GM15510 (cell line): ENCODE measurements around the gene CALHM5.

ENCODE experiments used
- POLR2A ChIP-seq: IDR thresholded peaks from 3 replicates; pipeline ENCODE4 v1.6.1; 2011; ENCODE audit warnings: borderline replicate concordance; ENCODE audit not compliant: insufficient read length; ENCODE audit errors: extremely low read depth

The CALHM5 gene

GRCh38 chr6:116529466-116530290 is 18.2 kb downstream of the CALHM5 start:
- no peak for TF ChIP-seq POLR2A

DNA sequence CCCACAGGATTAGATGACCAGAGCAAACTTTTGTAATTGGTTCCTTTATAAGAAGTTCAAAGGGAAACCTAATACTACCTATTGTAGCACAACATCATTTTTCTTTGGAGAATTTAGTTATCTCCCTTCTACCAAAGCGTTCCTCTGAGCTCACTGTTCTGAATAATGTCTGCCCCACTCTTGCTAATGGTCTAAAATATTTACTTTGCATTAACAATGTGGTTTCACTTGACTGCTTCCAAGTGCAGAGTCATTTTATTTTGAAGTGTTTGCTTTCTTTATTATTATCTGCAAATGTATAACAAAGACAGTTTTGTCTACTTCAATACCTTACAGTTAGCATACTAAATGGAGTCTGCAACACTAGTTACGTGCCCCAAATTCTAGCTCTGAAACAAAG is 19.0 kb downstream of the CALHM5 start:
- TF ChIP-seq POLR2A, result no peak

DNA sequence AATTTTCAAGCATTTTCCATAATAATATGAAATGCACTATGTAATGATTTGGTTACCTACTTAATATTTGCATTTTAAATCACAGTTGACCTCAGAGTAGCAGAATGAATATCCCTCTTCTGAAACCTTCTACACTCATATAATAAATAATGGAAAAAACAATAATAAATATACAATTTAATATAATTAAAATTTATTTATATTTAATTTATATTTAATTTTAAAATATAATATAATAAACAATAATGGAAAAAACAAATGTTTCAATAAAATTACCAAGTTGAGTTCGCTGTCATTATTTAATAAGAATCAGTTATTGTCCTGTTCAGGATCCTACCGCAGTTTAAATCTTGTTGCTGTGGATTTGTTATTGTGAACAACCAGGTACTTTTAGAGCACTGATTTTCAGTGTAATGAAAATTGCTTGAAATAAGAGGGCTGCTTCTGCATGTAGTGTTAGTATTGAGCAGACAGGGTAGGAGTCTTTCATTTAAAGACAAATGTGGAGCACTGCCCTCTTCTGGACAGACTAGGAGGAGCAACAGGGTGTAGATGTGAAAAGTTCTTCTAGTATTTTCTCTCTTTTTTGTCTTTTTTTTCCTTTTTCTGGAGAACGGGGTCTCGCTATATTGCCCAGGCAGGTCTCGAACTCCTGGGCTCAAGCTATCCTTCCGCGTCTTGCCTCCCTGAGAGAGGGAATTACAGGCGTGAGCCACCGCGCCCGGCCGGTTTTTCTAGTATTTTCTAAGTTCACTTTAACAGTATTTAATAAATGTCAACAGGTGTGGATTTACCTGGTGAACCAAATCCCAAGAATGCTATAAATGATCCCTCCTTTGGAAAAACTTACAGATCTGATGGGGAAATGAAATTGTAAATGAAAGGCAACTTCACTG is 20.5 kb downstream of the CALHM5 start:
- no peak for TF ChIP-seq POLR2A

DNA sequence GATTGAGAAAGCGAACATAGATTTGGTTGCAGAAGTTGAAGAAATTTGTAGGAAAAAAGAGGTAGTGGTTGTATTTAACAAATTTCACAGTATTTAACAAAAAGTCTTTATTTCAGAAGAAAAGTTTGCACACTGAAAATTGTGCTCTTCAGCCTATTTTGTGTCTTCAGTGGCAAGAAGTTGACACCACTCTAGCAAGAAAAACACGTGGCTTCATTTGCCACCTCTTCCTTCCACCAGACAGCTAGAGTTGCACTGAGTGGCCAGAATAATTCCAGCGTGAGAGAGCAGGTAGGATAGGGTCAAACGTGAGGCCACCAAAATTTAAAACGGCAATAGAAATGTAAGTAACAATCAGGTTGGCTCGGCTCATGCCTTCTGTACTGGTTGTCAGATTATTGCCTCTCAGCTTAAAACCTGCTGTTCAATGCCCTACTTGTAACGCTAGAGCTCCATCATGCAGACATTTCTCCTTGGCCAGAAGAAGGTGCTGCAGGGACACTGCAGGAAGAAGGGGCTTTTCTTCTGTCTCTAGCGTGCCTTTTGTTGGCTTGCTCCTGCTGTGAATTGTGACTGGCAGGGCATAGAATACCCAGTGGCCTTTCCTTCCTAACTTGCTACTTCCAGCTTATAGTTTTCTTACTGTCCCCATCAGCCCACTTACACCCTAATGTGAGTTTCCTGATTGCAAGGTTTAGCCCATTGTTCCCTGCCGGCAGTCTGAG is 22.0 kb downstream of the CALHM5 start:
- TF ChIP-seq POLR2A, result no peak

DNA sequence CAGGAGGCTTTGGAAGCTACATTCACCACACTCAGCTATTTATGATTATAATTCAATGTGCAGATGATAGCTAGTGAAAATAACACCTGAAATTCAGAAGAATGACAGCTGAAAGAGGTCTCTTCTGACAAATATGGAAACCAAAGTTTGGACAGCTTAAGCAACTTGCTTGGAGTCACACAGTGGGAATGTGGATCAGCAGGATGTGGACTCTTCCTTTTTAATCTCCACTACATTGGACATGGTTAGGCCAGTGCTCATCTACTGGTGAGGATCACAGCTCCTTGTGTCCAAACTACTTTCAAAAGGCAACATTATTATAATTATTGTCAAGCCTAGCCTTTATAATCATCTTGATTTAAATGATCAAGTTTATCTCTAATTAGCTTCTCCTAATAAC is 23.7 kb downstream of the CALHM5 start:
- no peak for TF ChIP-seq POLR2A

- no peak for TF ChIP-seq POLR2A
These were observed 24.8 kb downstream of the CALHM5 start for GRCh38 chr6:116536216-116536621.

GRCh38 chr6:116542426-116542825 is 31.0 kb downstream of the CALHM5 start:
- no peak for TF ChIP-seq POLR2A

DNA sequence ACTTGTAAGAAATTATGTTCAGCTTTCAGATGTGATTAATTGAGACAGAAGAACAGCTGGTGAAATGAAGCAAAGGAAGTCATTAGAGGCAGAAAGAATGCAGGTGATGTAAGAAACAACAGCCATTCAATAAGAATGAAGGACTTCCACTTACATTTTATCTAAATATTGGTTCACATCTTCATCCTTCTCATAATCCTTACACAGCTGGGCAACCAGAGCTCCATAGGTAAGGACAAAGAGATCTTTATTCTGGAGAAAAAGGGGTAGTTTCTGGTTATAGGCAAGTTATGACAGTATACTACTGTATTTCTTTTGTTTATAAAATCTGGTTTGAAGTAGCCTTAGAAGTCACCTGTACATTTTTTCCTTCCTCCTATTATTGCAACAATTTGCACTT is 31.7 kb downstream of the CALHM5 start:
- no peak for TF ChIP-seq POLR2A

DNA sequence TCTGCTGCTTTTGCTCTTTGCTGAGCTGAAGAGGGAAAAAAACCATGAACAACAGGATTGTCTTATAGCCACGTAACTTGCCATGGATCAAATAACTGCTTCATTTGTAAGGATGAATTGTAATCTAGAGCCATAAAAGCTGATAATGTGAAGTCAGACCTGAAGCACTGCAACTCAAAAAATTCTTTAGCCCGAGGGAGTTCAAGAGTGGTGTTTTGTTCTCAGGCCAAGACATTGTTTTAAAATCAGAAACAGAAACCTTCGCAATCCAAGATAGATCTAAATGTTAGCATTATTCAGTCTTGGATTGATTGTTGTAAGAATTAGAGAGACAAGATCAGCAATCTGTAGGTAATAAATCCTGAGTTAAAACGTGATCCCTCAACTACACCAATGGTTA is 34.2 kb downstream of the CALHM5 start, which contains the start of gene TRAPPC3L:
Gene TRAPPC3L (minus strand): TSS at position 34 of the 400 bp plus-strand sequence. CDS start 170 bp downstream, outside the sequence.
- no peak for TF ChIP-seq POLR2A

GRCh38 chr6:116547358-116547757 is 35.9 kb downstream of the CALHM5 start:
- TF ChIP-seq POLR2A, result no peak

- no peak for TF ChIP-seq POLR2A
These were observed 39.4 kb downstream of the CALHM5 start for GRCh38 chr6:116550796-116551195.

- TF ChIP-seq POLR2A, result no peak
These were observed 42.0 kb downstream of the CALHM5 start, which contains the start of gene CALHM4 for GRCh38 chr6:116553451-116553850. TSS of gene CALHM4 (plus strand) at chr6:116553751. CDS start at chr6:116553794, 43 bp downstream.

DNA sequence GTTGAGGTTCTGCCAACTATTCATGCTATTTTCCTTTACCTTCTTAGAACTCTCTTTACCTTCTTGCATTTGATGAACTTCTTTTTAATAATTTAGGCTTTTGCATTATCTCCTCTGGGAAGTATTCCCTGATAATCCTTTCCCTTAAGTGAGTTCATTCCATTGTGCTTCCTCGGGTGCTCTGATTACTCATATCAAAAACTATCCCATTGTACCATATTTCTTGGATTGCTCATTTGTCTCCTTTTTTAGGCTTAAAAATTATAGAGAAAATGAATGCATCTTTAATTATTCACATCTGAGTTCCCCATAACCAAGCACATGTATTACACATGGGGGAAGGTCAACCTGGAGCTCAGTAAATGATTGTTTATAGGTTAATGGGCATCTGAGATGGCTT is 44.6 kb downstream of the CALHM5 start:
- TF ChIP-seq POLR2A, result no peak

DNA sequence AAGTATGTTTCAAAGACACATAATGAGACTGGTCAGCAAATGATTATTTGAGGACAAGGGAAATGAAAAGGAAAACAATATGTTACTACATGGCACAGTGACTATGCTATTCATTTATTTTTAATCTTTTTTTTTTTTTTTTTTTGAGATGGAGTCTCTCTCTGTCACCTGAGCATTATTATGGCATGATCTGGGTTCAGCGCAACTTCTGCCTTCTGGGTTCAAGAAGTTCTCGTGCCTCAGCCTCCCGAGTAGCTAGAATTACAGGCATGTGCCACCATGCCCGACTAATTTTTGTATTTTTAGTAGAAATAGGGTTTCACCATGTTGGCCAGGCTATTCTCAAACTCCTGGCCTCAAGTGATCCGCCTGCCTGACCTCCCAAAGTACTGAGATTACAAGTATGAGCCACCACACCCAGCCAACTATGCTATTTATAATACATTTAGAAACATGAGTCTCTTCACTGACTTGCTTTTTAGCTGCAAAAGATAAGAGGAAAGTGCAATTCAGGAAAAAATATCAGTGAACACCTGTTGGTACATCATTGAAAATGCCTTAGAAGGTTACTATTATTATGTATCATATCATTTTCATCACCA is 45.5 kb downstream of the CALHM5 start:
- TF ChIP-seq POLR2A, result no peak
